Spinal cord (tissue), 10 donors: ENCODE results near the gene ACP6. TPM values are rescaled to one million over a fixed set of nuclear protein-coding genes. Genes with fewer than 3 reads are reported as not detected.

Source experiments
- DNase-seq, 6 donors: peaks; one replicate each; pipeline versions ENCODE4 v3.0.0 to v3.0.0-alpha.2; 2013 to 2015; ENCODE audit warnings: low spot score in 6 of 6, low read depth in 4 of 6
- H3K27ac ChIP-seq: one replicate; pipeline ENCODE4 v1.5.1; 2013; ENCODE audit warnings: low read depth, low read length, control low read depth
- H3K27me3 ChIP-seq: one replicate; pipeline ENCODE4 v1.6.1; 2013; ENCODE audit warnings: low read length; ENCODE audit not compliant: control insufficient read depth, insufficient read depth
- H3K36me3 ChIP-seq: one replicate; pipeline ENCODE4 v1.6.1; 2013; ENCODE audit warnings: low read length; ENCODE audit not compliant: control insufficient read depth, insufficient read depth
- H3K4me1 ChIP-seq: one replicate; pipeline ENCODE4 v1.6.1; 2013; ENCODE audit warnings: low read length; ENCODE audit not compliant: control insufficient read depth, insufficient read depth
- H3K4me3 ChIP-seq: one replicate; pipeline ENCODE4 v1.5.1; 2013; ENCODE audit warnings: low read depth, low read length, control low read depth
- H3K9me3 ChIP-seq: one replicate; pipeline ENCODE4 v1.6.1; 2013; ENCODE audit warnings: low read length; ENCODE audit not compliant: control insufficient read depth, insufficient read depth
- WGBS: methylation state at CpG from one replicate; pipeline ENCODE4 v1.1.5; 2013; ENCODE audit warnings: missing lambda C conversion rate; ENCODE audit not compliant: insufficient coverage; 5-methylcytosine and 5-hydroxymethylcytosine counted together
- polyA plus RNA-seq, 2 donors: library from polyadenylated mRNA; unstranded; fragments of 120-200 nt; gene quantifications; one replicate each; pipeline ENCODE4 v1.2.1, GENCODE V29; 2013; ENCODE audit not compliant: insufficient read length in 2 of 2
- total RNA-seq, 2 donors: library from RNA; depleted of rRNA in 1 of 2; stranded (reverse); fragments of 120-200 nt in 1 of 2; fragments of >200 nt in 1 of 2; gene quantifications; one replicate each; pipeline versions ENCODE4 v1.2.3 to v1.2.4, GENCODE V29; 2013 to 2014
- donor health status: healthy.

ACP6 gene
- total and polyA plus RNA-seq, 4 donors: 12.1 to 16.2 (median 14.3) TPM

GRCh38 chr1:147654511-147654910, 15.8 kb downstream of the ACP6 start:
- H3K36me3 ChIP-seq: peaks cover 23% of the 10 kb centered on the region
- no peak for DNase-seq
- 96% methylated on average over 3 of the region's 5 CpGs for WGBS

GRCh38 chr1:147652306-147652705, 18.0 kb downstream of the ACP6 start:
- WGBS: 92% methylated on average over 3 of the region's 3 CpGs
- Histone ChIP-seq H3K27me3 (no peaks in the 10 kb centered on the region), H3K27ac (no peak overlapping the region), H3K9me3 (no peaks in the 10 kb centered on the region), H3K4me1 (no peaks in the 10 kb centered on the region), H3K4me3 (no peak overlapping the region), H3K36me3 (peaks cover 28% of the 10 kb centered on the region)
- no peak for DNase-seq

More at GRCh38 chr1:147654511-147654910, 15.8 kb downstream of the ACP6 start:
- H3K27me3 ChIP-seq: no peaks in the 10 kb centered on the region
- no peaks in the 10 kb centered on the region for H3K9me3 ChIP-seq
- no peak overlapping the region for H3K4me3 ChIP-seq
- H3K4me1 ChIP-seq: no peaks in the 10 kb centered on the region
- no peak overlapping the region for H3K27ac ChIP-seq

GRCh38 chr1:147651466-147651865, 18.9 kb downstream of the ACP6 start:
- no peak for DNase-seq
- H3K36me3 ChIP-seq: peaks cover 28% of the 10 kb centered on the region
- no peak overlapping the region for H3K4me3 ChIP-seq
- H3K27me3 ChIP-seq: no peaks in the 10 kb centered on the region
- peaks cover 2% of the 10 kb centered on the region for H3K4me1 ChIP-seq
- H3K9me3 ChIP-seq: no peaks in the 10 kb centered on the region
- no CpG with 5 or more reads among the region's 1 CpG for WGBS
- H3K27ac ChIP-seq: no peak overlapping the region

- DNase-seq: no peak
- Histone ChIP-seq H3K4me1 (peaks cover 3% of the 10 kb centered on the region), H3K9me3 (no peaks in the 10 kb centered on the region), H3K4me3 (no peak overlapping the region), H3K27me3 (no peaks in the 10 kb centered on the region), H3K36me3 (peaks cover 24% of the 10 kb centered on the region), H3K27ac (no peak overlapping the region)
- 100% methylated on average over 2 of the region's 2 CpGs for WGBS
These were observed 21.4 kb downstream of the ACP6 start for GRCh38 chr1:147648933-147649332.

- no peak overlapping the region for H3K27ac ChIP-seq
- no peaks in the 10 kb centered on the region for H3K27me3 ChIP-seq
- peaks cover 22% of the 10 kb centered on the region for H3K36me3 ChIP-seq
- no peak for DNase-seq
- 89% methylated on average over 12 of the region's 13 CpGs for WGBS
- no peaks in the 10 kb centered on the region for H3K9me3 ChIP-seq
- H3K4me1 ChIP-seq: peaks cover 3% of the 10 kb centered on the region
- H3K4me3 ChIP-seq: no peak overlapping the region
These were observed 22.3 kb downstream of the ACP6 start for GRCh38 chr1:147647796-147648633.

DNA sequence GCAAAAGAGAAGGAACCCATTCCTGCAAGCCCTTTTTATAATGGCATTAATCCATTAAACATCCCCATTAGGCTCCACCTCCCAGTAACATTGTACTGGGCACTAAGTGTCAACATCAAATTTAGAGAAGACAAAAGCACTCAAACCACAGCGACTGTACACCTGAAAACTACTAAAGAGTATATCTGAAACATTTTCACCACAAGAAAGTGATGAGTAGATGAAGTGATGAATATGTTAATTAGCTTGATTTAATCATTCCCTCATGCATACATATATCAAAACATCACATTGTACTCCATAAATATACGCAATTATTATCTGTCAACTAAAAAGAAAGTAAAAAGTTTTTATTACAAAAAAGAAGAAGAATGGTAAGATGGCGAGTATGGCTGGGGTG, 26.4 kb downstream of the ACP6 start:
- WGBS: 94% methylated on average over 1 of the region's 3 CpGs
- H3K9me3 ChIP-seq: no peaks in the 10 kb centered on the region
- H3K27ac ChIP-seq: no peak overlapping the region
- H3K27me3 ChIP-seq: no peaks in the 10 kb centered on the region
- DNase-seq: no peak
- H3K4me3 ChIP-seq: no peak overlapping the region
- peaks cover 9% of the 10 kb centered on the region for H3K4me1 ChIP-seq
- H3K36me3 ChIP-seq: peaks cover 10% of the 10 kb centered on the region

DNA sequence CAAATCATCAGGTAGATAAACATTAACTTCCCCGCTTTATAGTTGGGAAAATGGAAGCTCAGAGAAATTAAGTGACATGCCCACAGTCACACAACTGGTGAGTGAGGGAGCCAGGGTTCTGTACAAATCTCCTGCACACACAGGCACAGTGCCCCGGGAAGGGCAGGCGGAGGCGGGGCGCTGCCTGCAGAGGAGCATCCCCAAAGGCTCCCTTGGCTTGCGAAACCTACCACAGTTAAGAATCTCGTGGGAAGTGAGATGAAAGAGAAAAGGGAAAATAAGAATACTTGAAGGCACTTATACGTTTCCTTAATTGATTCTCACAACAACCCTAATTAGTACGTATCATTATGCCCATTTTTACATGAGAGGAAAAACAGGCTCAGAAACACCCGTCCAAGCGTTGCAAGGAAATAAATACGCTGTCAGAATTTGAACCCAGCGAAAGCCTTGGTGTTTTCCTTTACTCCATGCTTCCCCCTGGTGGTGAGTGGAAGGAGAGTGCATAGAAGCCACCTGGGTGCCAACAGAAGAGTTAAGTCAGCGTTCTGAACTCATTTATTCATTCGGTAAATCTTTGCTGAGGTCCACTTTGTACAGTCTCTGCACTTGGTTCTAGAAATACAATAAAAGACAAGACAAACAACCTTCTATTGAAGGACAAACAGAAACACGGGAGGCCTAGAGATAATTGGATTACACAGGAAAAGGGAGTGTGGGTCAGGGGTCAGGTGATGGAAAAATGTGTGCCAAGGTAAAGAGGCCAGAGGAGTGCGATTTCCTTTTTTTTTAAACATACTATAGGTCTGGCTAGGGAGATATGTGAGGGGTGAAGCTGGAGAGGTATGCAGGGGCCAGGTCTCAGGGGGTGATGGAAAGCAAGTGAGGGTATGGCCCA, 28.4 kb downstream of the ACP6 start:
- Histone ChIP-seq H3K9me3 (no peaks in the 10 kb centered on the region), H3K4me3 (no peak overlapping the region), H3K27me3 (no peaks in the 10 kb centered on the region), H3K27ac (no peak overlapping the region), H3K4me1 (peaks cover 9% of the 10 kb centered on the region), H3K36me3 (peaks cover 3% of the 10 kb centered on the region)
- DNase-seq: peak in 2 of 6 donors; percentile 54 to 70
- 71% methylated on average over 4 of the region's 17 CpGs for WGBS

DNA sequence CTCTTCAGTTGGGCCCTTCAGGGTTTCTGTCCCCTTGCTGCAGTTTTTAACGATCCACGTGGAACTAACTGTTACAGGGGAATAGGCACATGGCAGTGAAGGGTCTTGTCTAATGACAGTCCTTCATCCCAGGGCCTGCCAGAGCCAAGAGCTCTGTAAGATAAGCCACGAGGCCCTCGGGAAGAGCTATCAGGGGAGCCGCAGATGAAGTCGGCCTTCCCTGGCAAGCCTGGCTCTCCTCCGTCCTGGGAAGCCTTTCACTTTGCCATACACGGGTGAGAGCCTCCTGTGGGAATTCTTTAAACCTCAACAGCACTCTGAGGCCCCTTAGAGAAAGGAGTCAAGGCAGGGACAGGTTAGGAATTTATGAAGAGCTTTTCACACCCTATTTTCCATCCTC, 29.0 kb downstream of the ACP6 start:
- Histone ChIP-seq H3K4me3 (no peak overlapping the region), H3K9me3 (no peaks in the 10 kb centered on the region), H3K4me1 (peaks cover 5% of the 10 kb centered on the region), H3K36me3 (peaks cover 3% of the 10 kb centered on the region), H3K27me3 (no peaks in the 10 kb centered on the region), H3K27ac (no peak overlapping the region)
- WGBS: 71% methylated on average over 4 of the region's 8 CpGs
- no peak for DNase-seq

DNA sequence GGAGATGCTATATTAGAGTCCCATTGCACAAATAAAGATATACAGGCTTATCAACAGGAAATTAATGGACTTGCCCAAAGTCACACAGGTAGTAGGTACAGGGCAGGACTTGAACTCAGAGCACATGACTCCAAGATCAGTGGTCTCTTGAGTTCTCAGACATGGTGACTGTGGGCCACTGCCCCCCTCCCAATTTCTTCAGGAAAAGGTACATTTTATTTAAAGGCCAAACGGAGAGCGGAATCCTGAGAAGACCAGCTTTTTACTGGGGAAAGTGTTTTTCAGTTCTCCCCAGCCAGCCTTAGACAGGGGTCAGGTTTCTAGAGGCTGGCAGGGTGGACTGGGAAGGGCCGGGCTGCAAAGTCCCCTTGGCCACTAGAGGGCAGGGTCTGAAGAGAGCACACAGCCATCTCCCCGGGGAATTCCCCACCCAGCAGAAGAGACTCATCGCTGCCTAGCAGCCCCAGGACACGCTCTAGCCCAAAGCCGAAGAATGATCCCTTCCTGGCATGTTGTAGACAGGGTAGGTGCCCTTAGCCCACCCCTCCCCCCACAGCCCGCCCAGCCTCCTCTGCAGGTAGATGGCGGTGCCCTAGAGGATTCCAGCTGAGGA, 29.7 kb downstream of the ACP6 start:
- peak in 2 of 6 donors; percentile 52 to 59 for DNase-seq
- Histone ChIP-seq H3K27me3 (no peaks in the 10 kb centered on the region), H3K9me3 (no peaks in the 10 kb centered on the region), H3K27ac (no peak overlapping the region), H3K4me3 (no peak overlapping the region), H3K36me3 (peaks cover 3% of the 10 kb centered on the region), H3K4me1 (peaks cover 5% of the 10 kb centered on the region)
- WGBS: 51% methylated on average over 4 of the region's 9 CpGs
